Neural progenitor cell (in vitro differentiated cells): ENCODE data around the gene SMIM38. TPM values are rescaled to one million over a fixed set of nuclear protein-coding genes. Genes with fewer than 3 reads are reported as not detected.

ENCODE experiments used
- DNase-seq: peaks from one replicate; pipeline ENCODE4 v3.0.0-alpha.2; 2016; ENCODE audit warnings: low spot score
- H2AFZ ChIP-seq: fragments of 200-600 bp; sonication (generic); replicated peaks from 2 replicates; pipeline ENCODE4 v1.6.1; 2016; ENCODE audit warnings: antibody characterized with exemption
- H3F3A ChIP-seq: fragments of 200-600 bp; sonication (generic); 2 replicates; pipeline ENCODE4 v1.6.1; 2016; ENCODE audit warnings: antibody characterized with exemption, low read depth
- H3K27ac ChIP-seq: fragments of 200-600 bp; sonication (generic); 2 replicates; pipeline ENCODE4 v1.5.1; 2016; ENCODE audit warnings: mild to moderate bottlenecking
- H3K27me3 ChIP-seq: fragments of 200-600 bp; sonication (generic); 2 replicates; pipeline ENCODE4 v1.6.1; 2016; ENCODE audit warnings: mild to moderate bottlenecking, moderate library complexity
- H3K36me3 ChIP-seq: fragments of 200-600 bp; sonication (generic); 2 replicates; pipeline ENCODE4 v1.5.1; 2016
- H3K4me1 ChIP-seq: fragments of 200-600 bp; sonication (generic); 2 replicates; pipeline ENCODE4 v1.6.1; 2016; ENCODE audit warnings: mixed run types
- H3K4me2 ChIP-seq: fragments of 200-600 bp; sonication (generic); 2 replicates; pipeline ENCODE4 v1.6.1; 2016
- H3K4me3 ChIP-seq: fragments of 200-600 bp; sonication (generic); 2 replicates; pipeline ENCODE4 v1.5.1; 2016
- H3K79me2 ChIP-seq: fragments of 200-600 bp; sonication (generic); 2 replicates; pipeline ENCODE4 v1.6.1; 2016; ENCODE audit warnings: low read depth
- H3K9ac ChIP-seq: fragments of 200-600 bp; sonication (generic); 2 replicates; pipeline ENCODE4 v1.6.1; 2016
- H3K9me3 ChIP-seq: fragments of 200-600 bp; sonication (generic); 2 replicates; pipeline ENCODE4 v1.5.1; 2016; ENCODE audit warnings: low read depth
- H4K20me1 ChIP-seq: fragments of 200-600 bp; sonication (generic); 2 replicates; pipeline ENCODE4 v1.6.1; 2016; ENCODE audit warnings: low read depth
- H3K27ac Mint-ChIP-seq: 3 replicates; pipeline ENCODE4 v1.8.0; 2021; ENCODE audit warnings: mixed read lengths
- H3K27me3 Mint-ChIP-seq: 2 replicates; pipeline ENCODE4 v1.8.0; 2022; ENCODE audit warnings: low read depth, mild to moderate bottlenecking, inconsistent platforms, moderate library complexity, mixed read lengths; ENCODE audit not compliant: insufficient read depth
- H3K36me3 Mint-ChIP-seq: 3 replicates; pipeline ENCODE4 v1.8.0; 2021; ENCODE audit warnings: mixed read lengths
- H3K4me1 Mint-ChIP-seq: 3 replicates; pipeline ENCODE4 v1.8.0; 2021; ENCODE audit warnings: mixed read lengths
- H3K4me3 Mint-ChIP-seq: 3 replicates; pipeline ENCODE4 v1.8.0; 2021; ENCODE audit warnings: mild to moderate bottlenecking, moderate library complexity, mixed read lengths
- H3K9me3 Mint-ChIP-seq: 3 replicates; pipeline ENCODE4 v1.8.0; 2020; ENCODE audit warnings: mixed read lengths
- CTCF ChIP-seq: fragments of 200-600 bp; sonication (generic); IDR thresholded peaks from 2 replicates; pipeline ENCODE4 v1.5.1; 2017; ENCODE audit warnings: antibody characterized with exemption, mild to moderate bottlenecking
- EZH2 ChIP-seq: fragments of 200-600 bp; sonication (generic); IDR thresholded peaks from 2 replicates; pipeline ENCODE4 v1.6.1; 2017; ENCODE audit warnings: antibody characterized with exemption, mild to moderate bottlenecking, moderate library complexity
- EZH2phosphoT487 ChIP-seq: fragments of 200-600 bp; sonication (generic); IDR thresholded peaks from 2 replicates; pipeline ENCODE4 v1.6.1; 2017; ENCODE audit warnings: antibody characterized with exemption
- total RNA-seq: library from RNA; depleted of rRNA; stranded (reverse); fragments of >200 nt; gene quantifications from 2 replicates; pipeline ENCODE4 v1.2.3, GENCODE V29; 2015; ENCODE audit warnings: low replicate concordance

SMIM38 gene
- total RNA-seq, 1 donor from 2014 or later = 2.0 TPM

- H3K4me3 ChIP-seq = no peak overlapping the region
- Mint-ChIP-seq H3K36me3 (peaks cover 7% of the 10 kb centered on the region), H3K9me3 (peaks cover 8% of the 10 kb centered on the region), H3K27ac (no peak overlapping the region), H3K4me1 (peaks cover 33% of the 10 kb centered on the region), H3K4me3 (no peak overlapping the region), H3K27me3 (peaks cover 19% of the 10 kb centered on the region)
- no peaks in the 10 kb centered on the region for H3K79me2 ChIP-seq
- H4K20me1 ChIP-seq = no peaks in the 10 kb centered on the region
- H3K4me1 ChIP-seq = peaks cover 18% of the 10 kb centered on the region
- TF ChIP-seq CTCF = no peak
- TF ChIP-seq EZH2phosphoT487 = no peak
- no peak for TF ChIP-seq EZH2
- H3K4me2 ChIP-seq = no peak overlapping the region
- no peak overlapping the region for H2AFZ ChIP-seq
- no peak for DNase-seq
- no peaks in the 10 kb centered on the region for H3K36me3 ChIP-seq
- H3K27me3 ChIP-seq = no peaks in the 10 kb centered on the region
- no peak overlapping the region for H3K27ac ChIP-seq
- no peaks in the 10 kb centered on the region for H3K9me3 ChIP-seq
- H3K9ac ChIP-seq = no peak overlapping the region
- H3F3A ChIP-seq = peaks cover 17% of the 10 kb centered on the region
Measured at GRCh38 chr11:69196783-69197169, 41.0 kb downstream of the SMIM38 start.

GRCh38 chr11:69198891-69199582, 43.3 kb downstream of the SMIM38 start:
- Mint-ChIP-seq H3K4me1 (peaks cover 33% of the 10 kb centered on the region), H3K4me3 (no peak overlapping the region), H3K27me3 (peaks cover 22% of the 10 kb centered on the region), H3K36me3 (peaks cover 7% of the 10 kb centered on the region), H3K9me3 (peaks cover 8% of the 10 kb centered on the region), H3K27ac (peak overlapping the region; percentile 74)
- Histone ChIP-seq H3K27me3 (no peaks in the 10 kb centered on the region), H4K20me1 (no peaks in the 10 kb centered on the region), H3K79me2 (no peaks in the 10 kb centered on the region), H3K4me3 (no peak overlapping the region), H3K9me3 (no peaks in the 10 kb centered on the region), H3K4me1 (peaks cover 18% of the 10 kb centered on the region), H3K27ac (no peak overlapping the region), H2AFZ (no peak overlapping the region), H3K9ac (no peak overlapping the region), H3K36me3 (no peaks in the 10 kb centered on the region), H3K4me2 (no peak overlapping the region), H3F3A (peaks cover 17% of the 10 kb centered on the region)
- TF ChIP-seq EZH2 = no peak
- no peak for TF ChIP-seq CTCF
- no peak for TF ChIP-seq EZH2phosphoT487
- no peak for DNase-seq

DNA sequence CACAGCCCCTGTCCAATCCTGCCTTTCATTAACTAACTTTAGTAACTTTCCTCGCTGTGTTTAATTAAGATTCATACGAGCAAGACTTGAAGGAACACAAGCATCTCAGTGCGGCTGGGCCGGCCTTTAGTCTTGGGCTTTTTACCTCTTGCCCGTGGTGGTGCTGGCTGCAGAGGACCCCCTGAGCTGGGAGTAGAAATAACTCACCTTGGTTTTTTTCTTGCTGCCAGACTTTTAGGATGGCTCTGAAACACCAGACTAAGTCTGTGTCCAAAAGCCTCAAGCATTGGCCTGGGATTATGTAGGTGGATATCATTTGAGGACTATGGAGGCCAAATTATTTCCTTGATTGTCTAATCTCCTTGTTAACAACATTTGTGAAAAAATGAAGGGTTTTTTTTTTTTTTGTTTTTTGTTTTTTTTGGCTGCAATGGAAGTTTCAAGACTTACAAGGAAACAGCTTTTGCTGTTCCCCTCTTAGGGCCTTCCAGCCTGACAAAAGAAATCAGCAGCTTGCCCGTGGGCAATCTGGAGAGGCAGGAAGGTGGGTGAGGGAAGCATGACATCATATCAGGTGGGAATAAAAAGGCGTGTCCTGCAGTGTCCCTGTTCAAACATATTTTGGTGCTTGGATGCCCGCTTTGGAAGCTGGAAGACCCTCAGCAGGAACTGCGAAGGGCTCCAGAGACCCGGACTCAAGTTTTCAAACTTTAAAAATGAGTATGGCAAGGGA, 44.0 kb downstream of the SMIM38 start:
- H2AFZ ChIP-seq = peak overlapping the region; percentile 79
- no peaks in the 10 kb centered on the region for H3K9me3 ChIP-seq
- Mint-ChIP-seq H3K27me3 (peaks cover 17% of the 10 kb centered on the region), H3K4me1 (peaks cover 34% of the 10 kb centered on the region), H3K27ac (peak overlapping the region; percentile 74), H3K36me3 (peaks cover 2% of the 10 kb centered on the region), H3K9me3 (peaks cover 3% of the 10 kb centered on the region), H3K4me3 (no peak overlapping the region)
- H3K36me3 ChIP-seq = no peaks in the 10 kb centered on the region
- no peaks in the 10 kb centered on the region for H3K79me2 ChIP-seq
- H3K4me1 ChIP-seq = peaks cover 18% of the 10 kb centered on the region
- TF ChIP-seq CTCF = no peak
- TF ChIP-seq EZH2 = no peak
- TF ChIP-seq EZH2phosphoT487 = no peak
- H3K27ac ChIP-seq = no peak overlapping the region
- H3K9ac ChIP-seq = no peak overlapping the region
- H3F3A ChIP-seq = peaks cover 17% of the 10 kb centered on the region
- peak overlapping the region; percentile 71 for H3K4me2 ChIP-seq
- no peak overlapping the region for H3K4me3 ChIP-seq
- no peaks in the 10 kb centered on the region for H4K20me1 ChIP-seq
- H3K27me3 ChIP-seq = no peaks in the 10 kb centered on the region
- DNase-seq = no peak
